WTC11 (cell line): ENCODE measurements around the gene TRMT11. TPM values are rescaled to one million over a fixed set of nuclear protein-coding genes. Genes with fewer than 3 reads are reported as not detected.
"Not testable (repeated sequence)": the region's sequence is repeated elsewhere in the genome, so short reads cannot be mapped to it uniquely, and the experiment has no call there.

ENCODE experiments used
- ATAC-seq: fragments of 200-7000 bp; cut with Tn5 transposase; 2 replicates; pipeline ENCODE4 v1.10.0; 2021; ENCODE audit warnings: mild to moderate bottlenecking, moderate library complexity
- CTCF ChIA-PET: fragments of 300-600 bp; sonication (Branson Sonifier 250); formaldehyde crosslinking; loops from one replicate; lab custom pipeline; 2021; ENCODE audit warnings: antibody characterized with exemption; lab: Charles Lee
- POLR2A ChIA-PET: fragments of 350-600 bp; sonication (Branson Sonifier 250); formaldehyde crosslinking; loops from one replicate; lab custom pipeline; 2021; ENCODE audit warnings: antibody characterized with exemption; lab: Charles Lee
- DNase-seq: peaks from one replicate; pipeline ENCODE4 v3.0.0; 2021; ENCODE audit warnings: low spot score
- H3K27ac Mint-ChIP-seq: 2 replicates; pipeline ENCODE4 v1.8.0; 2021; ENCODE audit warnings: mixed read lengths
- H3K27me3 Mint-ChIP-seq: 2 replicates; pipeline ENCODE4 v1.8.0; 2021; ENCODE audit warnings: low read depth, mild to moderate bottlenecking, moderate library complexity, mixed read lengths
- H3K36me3 Mint-ChIP-seq: 2 replicates; pipeline ENCODE4 v1.8.0; 2021; ENCODE audit warnings: mixed read lengths
- H3K4me1 Mint-ChIP-seq: 2 replicates; pipeline ENCODE4 v1.8.0; 2022; ENCODE audit warnings: mixed read lengths
- H3K4me3 Mint-ChIP-seq: 2 replicates; pipeline ENCODE4 v1.8.0; 2021; ENCODE audit warnings: mild to moderate bottlenecking, moderate library complexity, mixed read lengths
- H3K9me3 Mint-ChIP-seq: 2 replicates; pipeline ENCODE4 v1.8.0; 2021; ENCODE audit warnings: mixed read lengths
- CREM ChIP-seq: sonication (generic); formaldehyde crosslinking; IDR thresholded peaks from 2 replicates; pipeline ENCODE4 v1.8.1; 2022; ENCODE audit warnings: mild to moderate bottlenecking, missing genetic modification reagents, moderate library complexity
- HMGA2 ChIP-seq: fragments of 250-450 bp; sonication (Bioruptor Pico); IDR thresholded peaks from 2 replicates; pipeline ENCODE4 v1.4.0; 2021; ENCODE audit warnings: mild to moderate bottlenecking, moderate library complexity
- IRF2 ChIP-seq: sonication (generic); formaldehyde crosslinking; IDR thresholded peaks from 2 replicates; pipeline ENCODE4 v1.8.0; 2022; ENCODE audit warnings: low read depth, missing genetic modification reagents, borderline replicate concordance
- NFYB ChIP-seq: sonication (generic); formaldehyde crosslinking; conservative IDR thresholded peaks from 2 replicates; pipeline ENCODE4 v1.8.0; 2022; ENCODE audit warnings: low read depth, missing genetic modification reagents
- NR3C1 ChIP-seq: sonication (generic); formaldehyde crosslinking; conservative IDR thresholded peaks from 2 replicates; pipeline ENCODE4 v1.8.1; 2023; ENCODE audit warnings: low read depth, mild to moderate bottlenecking, missing genetic modification reagents
- SMAD3 ChIP-seq: sonication (generic); formaldehyde crosslinking; IDR thresholded peaks from 2 replicates; pipeline ENCODE4 v1.8.0; 2022; ENCODE audit warnings: missing genetic modification reagents, mild to moderate bottlenecking, borderline replicate concordance
- SP1 ChIP-seq: sonication (generic); formaldehyde crosslinking; conservative IDR thresholded peaks from 2 replicates; pipeline ENCODE4 v1.8.1; 2022; ENCODE audit warnings: missing genetic modification reagents
- ZNF121 ChIP-seq: sonication (generic); formaldehyde crosslinking; IDR thresholded peaks from 2 replicates; pipeline ENCODE4 v1.8.0; 2023; ENCODE audit warnings: missing genetic modification reagents
- ZNF423 ChIP-seq: fragments of 250-450 bp; sonication (Bioruptor Pico); IDR thresholded peaks from 2 replicates; pipeline ENCODE4 v2.1.2; 2022; ENCODE audit warnings: mild to moderate bottlenecking, moderate library complexity
- total RNA-seq: library from RNA; stranded (reverse); gene quantifications from 3 replicates; pipeline ENCODE4 v1.2.3, GENCODE V29; 2021
- TF ChIP-seq, protein P1 (sequence below): sonication (generic); formaldehyde crosslinking; IDR thresholded peaks from 2 replicates; pipeline ENCODE4 v1.8.0; 2023; ENCODE audit warnings: mild to moderate bottlenecking, missing genetic modification reagents
- TF ChIP-seq, protein P2 (sequence below): sonication (generic); formaldehyde crosslinking; IDR thresholded peaks from 2 replicates; pipeline ENCODE4 v1.8.1; 2023; ENCODE audit warnings: mild to moderate bottlenecking, missing genetic modification reagents, borderline replicate concordance
- TF ChIP-seq, protein P3 (sequence below): sonication (generic); formaldehyde crosslinking; IDR thresholded peaks from 2 replicates; pipeline ENCODE4 v1.8.0; 2023; ENCODE audit warnings: missing genetic modification reagents
- TF ChIP-seq, protein P4 (sequence below): sonication (generic); formaldehyde crosslinking; IDR thresholded peaks from 2 replicates; pipeline ENCODE4 v1.8.1; 2022; ENCODE audit warnings: low read depth, missing genetic modification reagents, borderline replicate concordance
- TF ChIP-seq, protein P5 (sequence below): sonication (generic); formaldehyde crosslinking; conservative IDR thresholded peaks from 2 replicates; pipeline ENCODE4 v1.8.1; 2023; ENCODE audit warnings: mild to moderate bottlenecking, low read depth, missing genetic modification reagents, moderate library complexity
- TF ChIP-seq, protein P6 (sequence below): sonication (generic); formaldehyde crosslinking; IDR thresholded peaks from 2 replicates; pipeline ENCODE4 v1.8.1; 2023; ENCODE audit warnings: mild to moderate bottlenecking, missing genetic modification reagents

The TRMT11 gene
- total RNA-seq, 1 experiment from 2014 or later: 32.3 TPM

DNA sequence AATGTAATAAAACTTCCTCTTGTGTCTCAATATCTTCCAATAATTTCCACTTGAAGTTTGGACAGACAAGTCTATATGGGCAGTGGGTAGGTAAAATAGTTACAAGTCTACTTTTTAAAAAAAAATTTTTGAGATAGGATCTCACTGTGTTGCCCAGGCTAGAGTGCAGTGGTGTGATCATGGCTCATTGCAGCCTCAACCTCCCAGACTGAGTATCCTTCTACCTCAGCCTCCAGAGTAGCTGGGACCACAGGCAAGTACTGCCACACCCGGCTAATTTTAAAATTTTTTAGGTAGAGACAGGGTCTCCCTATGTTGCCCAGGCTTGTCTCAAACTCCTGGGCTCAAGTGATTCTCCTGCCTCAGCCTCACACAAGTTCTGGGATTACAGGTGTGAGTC lies 13.9 kb upstream of the TRMT11 start:
- H3K4me1 Mint-ChIP-seq, DNase-seq, POLR2A ChIA-PET, H3K4me3 Mint-ChIP-seq, H3K27ac Mint-ChIP-seq, ATAC-seq, H3K36me3 Mint-ChIP-seq, H3K9me3 Mint-ChIP-seq, H3K27me3 Mint-ChIP-seq: not testable (repeated sequence)
- CTCF ChIA-PET: interaction anchor here (3.4 kb wide), 1 partner anchor 16 kb away, joined by 14 read pairs; the partner anchor contains the start of gene HINT3
- 0 out of 2 replicates have a peak, but pooled peaks have one; percentile 15 for TF ChIP-seq ZNF121 (CRISPR knock-in tag)

DNA sequence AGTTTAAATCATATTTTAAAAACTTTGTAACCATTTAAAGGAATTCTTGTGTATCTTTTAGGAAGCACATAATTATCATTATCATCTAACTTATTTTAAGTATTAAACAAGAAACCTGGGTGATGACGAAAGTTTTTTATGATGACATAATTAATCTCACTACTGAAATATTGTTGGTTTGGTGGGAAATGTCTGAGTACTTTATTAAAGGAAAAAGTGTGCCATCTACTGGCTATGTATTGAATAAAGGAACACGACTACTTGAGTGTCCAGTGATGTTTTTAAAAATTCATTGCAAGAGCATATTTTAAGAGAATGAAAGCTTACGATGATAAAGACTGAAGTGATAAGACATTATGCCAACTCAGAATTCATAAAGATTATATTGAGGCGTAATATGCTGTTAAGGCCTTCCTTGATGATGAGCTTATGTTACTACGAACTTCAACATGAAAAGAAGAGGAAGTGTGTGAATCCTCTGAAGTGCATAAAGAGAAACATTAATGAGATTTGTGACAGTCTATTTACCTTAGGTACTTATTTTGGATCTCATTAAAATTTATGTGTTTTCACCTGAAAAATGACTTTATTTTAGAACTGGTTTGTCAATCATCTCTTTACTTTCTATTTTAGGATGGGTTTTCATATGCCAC lies 12.0 kb upstream of the TRMT11 start:
- POLR2A ChIA-PET: no interaction called here
- H3K9me3 Mint-ChIP-seq: no peaks in the 10 kb centered on the region
- DNase-seq: no peak
- TF ChIP-seq HMGA2 (CRISPR knock-in tag) (no peak), IRF2 (CRISPR knock-in tag) (no peak), SMAD3 (CRISPR knock-in tag) (no peak), CREM (CRISPR knock-in tag) (no peak), NFYB (no peak), ZNF423 (no peak), NR3C1 (no peak), ZNF121 (CRISPR knock-in tag) (no peak), SP1 (CRISPR knock-in tag) (no peak)
- TF ChIP-seq, protein P1, sequence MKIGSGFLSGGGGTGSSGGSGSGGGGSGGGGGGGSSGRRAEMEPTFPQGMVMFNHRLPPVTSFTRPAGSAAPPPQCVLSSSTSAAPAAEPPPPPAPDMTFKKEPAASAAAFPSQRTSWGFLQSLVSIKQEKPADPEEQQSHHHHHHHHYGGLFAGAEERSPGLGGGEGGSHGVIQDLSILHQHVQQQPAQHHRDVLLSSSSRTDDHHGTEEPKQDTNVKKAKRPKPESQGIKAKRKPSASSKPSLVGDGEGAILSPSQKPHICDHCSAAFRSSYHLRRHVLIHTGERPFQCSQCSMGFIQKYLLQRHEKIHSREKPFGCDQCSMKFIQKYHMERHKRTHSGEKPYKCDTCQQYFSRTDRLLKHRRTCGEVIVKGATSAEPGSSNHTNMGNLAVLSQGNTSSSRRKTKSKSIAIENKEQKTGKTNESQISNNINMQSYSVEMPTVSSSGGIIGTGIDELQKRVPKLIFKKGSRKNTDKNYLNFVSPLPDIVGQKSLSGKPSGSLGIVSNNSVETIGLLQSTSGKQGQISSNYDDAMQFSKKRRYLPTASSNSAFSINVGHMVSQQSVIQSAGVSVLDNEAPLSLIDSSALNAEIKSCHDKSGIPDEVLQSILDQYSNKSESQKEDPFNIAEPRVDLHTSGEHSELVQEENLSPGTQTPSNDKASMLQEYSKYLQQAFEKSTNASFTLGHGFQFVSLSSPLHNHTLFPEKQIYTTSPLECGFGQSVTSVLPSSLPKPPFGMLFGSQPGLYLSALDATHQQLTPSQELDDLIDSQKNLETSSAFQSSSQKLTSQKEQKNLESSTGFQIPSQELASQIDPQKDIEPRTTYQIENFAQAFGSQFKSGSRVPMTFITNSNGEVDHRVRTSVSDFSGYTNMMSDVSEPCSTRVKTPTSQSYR (CRISPR knock-in tag): no peak
- TF ChIP-seq, protein P2, sequence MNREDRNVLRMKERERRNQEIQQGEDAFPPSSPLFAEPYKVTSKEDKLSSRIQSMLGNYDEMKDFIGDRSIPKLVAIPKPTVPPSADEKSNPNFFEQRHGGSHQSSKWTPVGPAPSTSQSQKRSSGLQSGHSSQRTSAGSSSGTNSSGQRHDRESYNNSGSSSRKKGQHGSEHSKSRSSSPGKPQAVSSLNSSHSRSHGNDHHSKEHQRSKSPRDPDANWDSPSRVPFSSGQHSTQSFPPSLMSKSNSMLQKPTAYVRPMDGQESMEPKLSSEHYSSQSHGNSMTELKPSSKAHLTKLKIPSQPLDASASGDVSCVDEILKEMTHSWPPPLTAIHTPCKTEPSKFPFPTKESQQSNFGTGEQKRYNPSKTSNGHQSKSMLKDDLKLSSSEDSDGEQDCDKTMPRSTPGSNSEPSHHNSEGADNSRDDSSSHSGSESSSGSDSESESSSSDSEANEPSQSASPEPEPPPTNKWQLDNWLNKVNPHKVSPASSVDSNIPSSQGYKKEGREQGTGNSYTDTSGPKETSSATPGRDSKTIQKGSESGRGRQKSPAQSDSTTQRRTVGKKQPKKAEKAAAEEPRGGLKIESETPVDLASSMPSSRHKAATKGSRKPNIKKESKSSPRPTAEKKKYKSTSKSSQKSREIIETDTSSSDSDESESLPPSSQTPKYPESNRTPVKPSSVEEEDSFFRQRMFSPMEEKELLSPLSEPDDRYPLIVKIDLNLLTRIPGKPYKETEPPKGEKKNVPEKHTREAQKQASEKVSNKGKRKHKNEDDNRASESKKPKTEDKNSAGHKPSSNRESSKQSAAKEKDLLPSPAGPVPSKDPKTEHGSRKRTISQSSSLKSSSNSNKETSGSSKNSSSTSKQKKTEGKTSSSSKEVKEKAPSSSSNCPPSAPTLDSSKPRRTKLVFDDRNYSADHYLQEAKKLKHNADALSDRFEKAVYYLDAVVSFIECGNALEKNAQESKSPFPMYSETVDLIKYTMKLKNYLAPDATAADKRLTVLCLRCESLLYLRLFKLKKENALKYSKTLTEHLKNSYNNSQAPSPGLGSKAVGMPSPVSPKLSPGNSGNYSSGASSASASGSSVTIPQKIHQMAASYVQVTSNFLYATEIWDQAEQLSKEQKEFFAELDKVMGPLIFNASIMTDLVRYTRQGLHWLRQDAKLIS: no peak
- TF ChIP-seq, protein P3, sequence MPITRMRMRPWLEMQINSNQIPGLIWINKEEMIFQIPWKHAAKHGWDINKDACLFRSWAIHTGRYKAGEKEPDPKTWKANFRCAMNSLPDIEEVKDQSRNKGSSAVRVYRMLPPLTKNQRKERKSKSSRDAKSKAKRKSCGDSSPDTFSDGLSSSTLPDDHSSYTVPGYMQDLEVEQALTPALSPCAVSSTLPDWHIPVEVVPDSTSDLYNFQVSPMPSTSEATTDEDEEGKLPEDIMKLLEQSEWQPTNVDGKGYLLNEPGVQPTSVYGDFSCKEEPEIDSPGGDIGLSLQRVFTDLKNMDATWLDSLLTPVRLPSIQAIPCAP (CRISPR knock-in tag): no peak
- TF ChIP-seq, protein P4, sequence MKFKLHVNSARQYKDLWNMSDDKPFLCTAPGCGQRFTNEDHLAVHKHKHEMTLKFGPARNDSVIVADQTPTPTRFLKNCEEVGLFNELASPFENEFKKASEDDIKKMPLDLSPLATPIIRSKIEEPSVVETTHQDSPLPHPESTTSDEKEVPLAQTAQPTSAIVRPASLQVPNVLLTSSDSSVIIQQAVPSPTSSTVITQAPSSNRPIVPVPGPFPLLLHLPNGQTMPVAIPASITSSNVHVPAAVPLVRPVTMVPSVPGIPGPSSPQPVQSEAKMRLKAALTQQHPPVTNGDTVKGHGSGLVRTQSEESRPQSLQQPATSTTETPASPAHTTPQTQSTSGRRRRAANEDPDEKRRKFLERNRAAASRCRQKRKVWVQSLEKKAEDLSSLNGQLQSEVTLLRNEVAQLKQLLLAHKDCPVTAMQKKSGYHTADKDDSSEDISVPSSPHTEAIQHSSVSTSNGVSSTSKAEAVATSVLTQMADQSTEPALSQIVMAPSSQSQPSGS (CRISPR knock-in tag): no peak
- TF ChIP-seq, protein P5, sequence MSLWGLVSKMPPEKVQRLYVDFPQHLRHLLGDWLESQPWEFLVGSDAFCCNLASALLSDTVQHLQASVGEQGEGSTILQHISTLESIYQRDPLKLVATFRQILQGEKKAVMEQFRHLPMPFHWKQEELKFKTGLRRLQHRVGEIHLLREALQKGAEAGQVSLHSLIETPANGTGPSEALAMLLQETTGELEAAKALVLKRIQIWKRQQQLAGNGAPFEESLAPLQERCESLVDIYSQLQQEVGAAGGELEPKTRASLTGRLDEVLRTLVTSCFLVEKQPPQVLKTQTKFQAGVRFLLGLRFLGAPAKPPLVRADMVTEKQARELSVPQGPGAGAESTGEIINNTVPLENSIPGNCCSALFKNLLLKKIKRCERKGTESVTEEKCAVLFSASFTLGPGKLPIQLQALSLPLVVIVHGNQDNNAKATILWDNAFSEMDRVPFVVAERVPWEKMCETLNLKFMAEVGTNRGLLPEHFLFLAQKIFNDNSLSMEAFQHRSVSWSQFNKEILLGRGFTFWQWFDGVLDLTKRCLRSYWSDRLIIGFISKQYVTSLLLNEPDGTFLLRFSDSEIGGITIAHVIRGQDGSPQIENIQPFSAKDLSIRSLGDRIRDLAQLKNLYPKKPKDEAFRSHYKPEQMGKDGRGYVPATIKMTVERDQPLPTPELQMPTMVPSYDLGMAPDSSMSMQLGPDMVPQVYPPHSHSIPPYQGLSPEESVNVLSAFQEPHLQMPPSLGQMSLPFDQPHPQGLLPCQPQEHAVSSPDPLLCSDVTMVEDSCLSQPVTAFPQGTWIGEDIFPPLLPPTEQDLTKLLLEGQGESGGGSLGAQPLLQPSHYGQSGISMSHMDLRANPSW (CRISPR knock-in tag): no peak
- TF ChIP-seq, protein P6, sequence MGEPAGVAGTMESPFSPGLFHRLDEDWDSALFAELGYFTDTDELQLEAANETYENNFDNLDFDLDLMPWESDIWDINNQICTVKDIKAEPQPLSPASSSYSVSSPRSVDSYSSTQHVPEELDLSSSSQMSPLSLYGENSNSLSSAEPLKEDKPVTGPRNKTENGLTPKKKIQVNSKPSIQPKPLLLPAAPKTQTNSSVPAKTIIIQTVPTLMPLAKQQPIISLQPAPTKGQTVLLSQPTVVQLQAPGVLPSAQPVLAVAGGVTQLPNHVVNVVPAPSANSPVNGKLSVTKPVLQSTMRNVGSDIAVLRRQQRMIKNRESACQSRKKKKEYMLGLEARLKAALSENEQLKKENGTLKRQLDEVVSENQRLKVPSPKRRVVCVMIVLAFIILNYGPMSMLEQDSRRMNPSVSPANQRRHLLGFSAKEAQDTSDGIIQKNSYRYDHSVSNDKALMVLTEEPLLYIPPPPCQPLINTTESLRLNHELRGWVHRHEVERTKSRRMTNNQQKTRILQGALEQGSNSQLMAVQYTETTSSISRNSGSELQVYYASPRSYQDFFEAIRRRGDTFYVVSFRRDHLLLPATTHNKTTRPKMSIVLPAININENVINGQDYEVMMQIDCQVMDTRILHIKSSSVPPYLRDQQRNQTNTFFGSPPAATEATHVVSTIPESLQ: no peak
- TF ChIP-seq, all 79 proteins: peak for 0
- no peak overlapping the region for H3K4me3 Mint-ChIP-seq
- no peaks in the 10 kb centered on the region for H3K4me1 Mint-ChIP-seq
- no peak for ATAC-seq
- CTCF ChIA-PET: interaction anchor here (0.5 to 2.0 kb wide), 7 partner anchors 11 to 660 kb away, joined by 3 to 15 read pairs (median 8); partner anchors contain the start of genes HINT3, NCOA7 and TRMT11
- no peaks in the 10 kb centered on the region for H3K27me3 Mint-ChIP-seq
- 0 out of 2 replicates have a peak, but pooled peaks cover 4% of the 10 kb centered on the region for H3K36me3 Mint-ChIP-seq
- no peak overlapping the region for H3K27ac Mint-ChIP-seq
